SK-N-SH treated with all-trans-retinoic acid at 6 μM for 48 hours (cell line): Measurements from ENCODE around the gene NME7.

Experiments
- CREB5 ChIP-seq: fragments of 250-450 bp; sonication (Bioruptor Pico); IDR thresholded peaks from 2 replicates; pipeline ENCODE4 v1.5.1; 2020; ENCODE audit warnings: low read depth, mild to moderate bottlenecking, moderate library complexity
- PATZ1 ChIP-seq: fragments of 250-450 bp; sonication (Bioruptor Pico); IDR thresholded peaks from 2 replicates; pipeline ENCODE4 v1.8.0; 2020; ENCODE audit warnings: mild to moderate bottlenecking, moderate library complexity, borderline replicate concordance
- SNAI2 ChIP-seq: fragments of 250-450 bp; sonication (Bioruptor Pico); IDR thresholded peaks from 2 replicates; pipeline ENCODE4 v1.5.0; 2020; ENCODE audit warnings: mild to moderate bottlenecking, moderate library complexity
- TOX ChIP-seq: fragments of 250-450 bp; sonication (Bioruptor Pico); IDR thresholded peaks from 2 replicates; pipeline ENCODE4 v1.8.0; 2021; ENCODE audit warnings: mild to moderate bottlenecking, moderate library complexity, borderline replicate concordance

GRCh38 chr1:169345511-169345910, 22.1 kb downstream of the NME7 start:
- TF ChIP-seq PATZ1 (CRISPR knock-in tag), result no peak
- no peak for TF ChIP-seq CREB5 (CRISPR knock-in tag)
- no peak for TF ChIP-seq TOX
- TF ChIP-seq SNAI2 (CRISPR knock-in tag), result no peak
